GM18858 (cell line): ENCODE measurements around the gene WFIKKN2.
"Not testable (repeated sequence)": the region's sequence is repeated elsewhere in the genome, so short reads cannot be mapped to it uniquely, and the experiment has no call there.

Experiments used
- ATAC-seq: cut with Tn5 transposase; IDR thresholded peaks from one replicate; pipeline ENCODE4 v1.9.1; 2021; ENCODE audit not compliant: unreplicated experiment

WFIKKN2 gene

GRCh38 chr17:50835301-50836234 lies at the start of gene WFIKKN2:
Gene WFIKKN2 (plus strand): TSS chr17:50835586. CDS start chr17:50835938, 352 bp downstream.
- no peak for ATAC-seq

DNA sequence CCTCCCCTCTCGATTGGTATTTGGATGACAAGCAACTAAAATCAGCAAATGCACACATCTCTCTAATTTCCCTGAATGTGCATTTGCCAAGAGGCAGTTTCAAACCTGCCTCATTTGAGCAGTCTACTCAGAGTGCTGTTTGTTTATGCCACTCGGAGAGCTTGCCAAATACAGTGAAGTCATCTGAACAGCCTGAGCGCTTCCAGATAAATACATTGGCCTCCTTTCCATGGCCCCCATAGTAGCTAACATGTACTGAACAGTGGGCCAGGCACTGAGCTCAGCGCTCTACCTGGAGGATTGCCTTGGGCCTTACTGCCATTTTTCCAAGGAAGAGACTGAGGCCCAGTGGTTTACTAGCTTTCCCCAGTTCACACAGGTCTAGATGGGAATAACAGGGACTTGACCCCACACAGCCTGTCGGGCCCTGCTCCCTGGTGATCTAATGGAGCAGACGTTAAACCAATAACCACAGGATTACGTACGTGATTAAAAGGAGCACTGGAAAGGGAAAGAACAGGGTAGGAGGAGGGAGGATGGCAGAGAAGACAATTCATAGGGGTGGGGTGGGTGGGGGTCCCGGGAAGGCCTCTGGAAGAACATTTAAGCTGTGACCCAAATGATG lies 49.3 kb upstream of the WFIKKN2 start:
- no peak for ATAC-seq

GRCh38 chr17:50787106-50787505 lies 48.3 kb upstream of the WFIKKN2 start:
- no peak for ATAC-seq

- ATAC-seq = no peak
Observed at GRCh38 chr17:50790618-50791017, 44.8 kb upstream of the WFIKKN2 start.

DNA sequence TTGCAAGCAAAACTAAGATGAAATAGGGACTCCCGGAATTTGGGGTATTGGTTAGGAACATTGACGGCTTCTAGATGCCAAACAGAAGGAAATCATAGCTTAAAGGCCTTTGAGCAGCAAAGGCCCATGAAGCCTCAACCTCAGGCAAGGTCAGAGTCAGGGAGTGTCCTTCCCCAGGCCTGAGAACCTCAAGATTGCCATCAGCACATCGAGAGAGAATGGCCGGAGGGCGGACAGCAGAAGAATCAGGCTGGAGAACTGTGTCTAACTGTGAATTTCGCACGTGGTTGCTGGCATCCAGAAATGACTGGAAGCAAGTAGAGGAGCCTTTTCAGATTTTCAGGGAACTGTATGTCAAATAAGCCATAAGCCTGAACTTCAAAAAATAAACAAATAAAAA lies 43.3 kb upstream of the WFIKKN2 start:
- no peak for ATAC-seq

DNA sequence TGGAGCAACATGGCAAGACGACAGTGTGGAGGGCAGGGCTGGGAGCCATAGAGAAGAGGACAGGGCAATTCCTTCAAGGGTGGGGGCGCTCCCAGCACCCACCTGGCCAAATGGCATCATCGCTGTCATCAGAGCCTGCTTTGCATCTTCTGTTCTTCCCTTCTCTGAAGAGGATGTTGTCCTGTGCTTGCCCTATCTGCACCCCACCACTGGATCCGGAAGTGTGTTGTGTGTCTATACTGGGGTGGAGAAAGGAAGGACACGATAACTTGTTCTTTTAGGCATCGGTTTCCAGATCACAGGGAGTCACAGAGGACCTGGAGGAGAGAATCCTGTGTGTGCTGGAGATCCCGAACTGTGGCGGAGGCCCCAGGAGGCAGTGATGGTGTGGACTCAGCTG lies 42.4 kb upstream of the WFIKKN2 start:
- no peak for ATAC-seq

- ATAC-seq = no peak
Observed at GRCh38 chr17:50794361-50794760, 41.0 kb upstream of the WFIKKN2 start.

DNA sequence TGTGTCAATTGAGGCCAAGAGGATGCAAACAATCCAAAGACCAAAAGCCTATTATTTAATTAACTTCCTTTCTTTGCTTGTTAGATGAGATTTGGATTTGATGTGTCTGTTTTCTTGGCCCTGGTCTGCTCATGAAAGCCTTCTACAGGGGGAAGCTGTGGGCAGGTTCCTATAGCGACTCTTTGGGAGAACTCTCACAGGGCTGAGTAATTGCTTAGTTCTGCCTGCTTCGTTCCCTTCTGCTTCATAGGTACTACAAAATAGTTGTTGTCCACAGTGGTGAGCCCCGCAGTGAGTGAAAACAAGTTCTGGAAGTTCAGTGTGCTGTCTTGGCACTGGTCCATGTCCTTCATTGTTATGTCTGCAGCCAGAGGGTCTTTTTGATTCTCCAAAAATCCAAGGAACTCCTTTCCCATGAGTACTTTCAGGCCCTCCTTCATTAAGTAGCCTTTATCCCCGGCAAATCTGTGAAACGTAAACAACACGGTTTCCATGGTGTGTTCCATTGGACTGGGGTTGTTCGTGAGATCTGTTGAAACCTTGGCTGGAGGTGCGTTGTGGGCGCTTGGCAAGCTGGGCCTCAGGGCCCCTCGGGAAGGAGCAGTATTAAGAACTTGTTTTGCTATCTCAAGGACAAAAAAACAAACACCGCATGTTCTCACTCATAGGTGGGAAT lies 38.1 kb upstream of the WFIKKN2 start:
- no peak for ATAC-seq

DNA sequence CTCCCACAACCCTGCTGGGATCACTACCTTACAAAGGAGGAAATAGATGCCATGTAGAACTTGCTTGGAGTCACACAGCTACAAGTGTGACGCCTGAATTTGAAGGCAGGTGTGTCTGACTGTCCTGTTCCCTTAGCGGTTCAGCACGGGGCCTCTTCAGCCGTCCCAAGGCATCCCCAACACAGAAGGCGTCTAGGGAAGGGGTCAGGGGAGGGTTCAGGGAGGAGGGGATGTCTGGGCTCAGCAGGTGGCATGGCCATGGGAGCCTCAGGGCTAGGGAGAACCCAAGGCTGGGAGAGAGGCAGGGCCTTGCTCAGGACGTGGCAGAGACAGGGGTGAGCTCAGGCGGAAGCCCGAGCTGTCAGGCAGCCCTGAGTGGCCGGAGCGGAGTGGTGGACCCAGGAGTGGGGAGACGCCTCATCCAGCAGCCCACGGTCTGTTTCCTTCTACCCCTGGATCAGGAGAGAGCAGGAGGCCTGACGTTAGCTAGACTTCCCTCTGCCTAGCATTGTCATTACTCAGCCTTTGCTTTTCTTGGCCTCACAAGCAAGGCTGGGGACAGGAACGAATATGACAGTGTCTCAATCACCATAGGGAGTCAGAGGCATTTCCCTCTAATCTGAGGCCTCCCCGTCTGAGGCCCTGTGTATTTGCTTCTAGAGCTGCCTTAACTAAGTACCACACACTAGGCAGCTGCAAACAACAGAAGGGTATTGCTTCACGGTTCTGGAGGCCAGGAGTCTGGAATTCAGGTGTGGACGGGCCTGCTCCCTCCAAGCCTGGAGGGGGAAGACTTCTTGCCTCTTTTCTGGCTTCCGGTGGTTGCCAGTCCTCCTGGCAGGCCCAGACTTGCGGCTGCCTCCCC lies 36.7 kb upstream of the WFIKKN2 start:
- no peak for ATAC-seq

DNA sequence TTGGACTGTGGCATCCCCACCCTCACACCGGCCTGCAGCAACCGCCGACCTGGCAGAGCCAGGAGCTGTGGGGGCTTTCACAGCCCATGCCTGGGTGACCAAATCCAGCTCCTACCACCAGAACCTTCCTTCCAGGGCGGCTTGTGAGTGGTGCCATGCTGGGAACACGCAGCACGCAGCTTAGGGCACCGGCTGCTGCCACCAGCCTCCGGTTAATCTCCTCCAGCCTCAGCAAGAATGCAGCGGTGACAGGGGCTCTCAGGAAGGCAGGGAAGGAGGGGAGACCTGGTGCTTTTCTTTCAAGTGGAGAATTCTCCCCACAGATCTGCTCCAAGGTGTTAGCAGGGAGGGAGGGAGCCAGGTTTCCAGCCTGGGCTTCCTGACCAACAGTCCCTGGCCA lies 35.8 kb upstream of the WFIKKN2 start:
- no peak for ATAC-seq

DNA sequence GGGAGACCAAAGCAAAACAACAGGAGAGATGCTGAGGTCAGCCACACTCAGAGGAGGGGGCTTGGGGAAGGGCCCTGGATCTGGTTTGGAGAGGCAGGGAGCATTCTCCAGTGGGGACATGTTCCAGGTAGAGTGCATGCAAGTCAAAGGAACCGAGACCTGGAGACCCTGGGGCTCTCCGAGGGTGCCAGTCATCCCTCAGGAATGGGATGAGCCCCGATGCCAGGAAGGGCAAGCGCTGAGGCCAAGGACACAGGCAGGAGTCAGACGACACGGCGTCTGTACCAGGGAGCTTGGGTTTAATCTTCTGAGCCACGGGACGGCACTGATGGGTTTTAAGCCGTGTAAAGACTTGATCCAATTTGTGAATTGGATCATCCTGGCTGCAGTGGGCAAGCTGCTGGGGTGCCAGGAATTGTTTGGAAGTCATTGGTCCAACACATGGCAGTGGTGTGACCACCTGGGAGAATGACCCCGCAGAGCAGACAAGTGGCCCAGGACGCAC lies 35.1 kb upstream of the WFIKKN2 start:
- no peak for ATAC-seq

DNA sequence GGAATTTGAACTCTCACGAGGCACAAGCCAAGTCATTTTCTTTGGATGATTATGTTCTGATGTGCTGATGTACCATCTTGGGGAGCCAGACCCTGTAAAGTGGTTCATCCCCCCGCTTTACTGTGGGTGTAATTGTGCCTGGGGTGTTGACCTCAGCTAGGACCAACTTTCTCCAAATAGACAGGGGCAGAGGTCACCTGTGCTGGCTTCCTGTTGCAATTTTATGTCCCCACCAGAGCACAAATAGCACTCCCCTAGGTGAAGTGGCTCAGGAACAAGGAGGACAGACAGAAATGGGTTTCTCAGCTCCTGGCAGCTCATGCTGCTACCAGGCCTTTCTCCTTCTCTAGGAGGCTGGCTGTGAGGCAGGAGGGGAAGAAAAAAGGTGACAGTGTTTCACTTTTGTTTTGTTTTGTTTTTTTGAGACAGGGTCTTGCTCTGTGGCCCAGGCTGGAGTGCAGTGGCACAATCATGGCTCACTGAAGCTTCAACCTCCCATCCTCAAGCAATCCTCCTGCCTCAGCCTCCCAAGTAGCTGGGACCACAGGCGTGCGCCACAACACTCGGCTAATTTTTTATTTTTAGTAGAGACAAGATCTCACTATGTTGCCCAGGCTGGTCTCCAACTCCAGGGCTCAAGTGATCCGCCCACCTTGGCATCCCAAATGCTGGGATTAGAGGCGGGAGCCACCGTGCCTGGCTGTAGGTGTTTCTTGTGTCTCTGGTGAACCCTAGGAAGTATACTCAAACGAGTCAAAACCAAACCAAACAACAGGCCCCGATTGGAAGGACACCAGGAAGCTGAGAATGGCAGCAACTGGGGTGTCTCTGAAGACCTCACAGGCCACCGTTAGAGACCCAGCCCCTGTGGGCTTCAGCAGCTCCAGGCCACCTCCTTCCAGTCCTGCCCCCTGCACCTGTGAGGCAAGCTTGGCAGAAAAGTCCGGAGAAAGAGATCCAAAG lies 32.5 kb upstream of the WFIKKN2 start:
- ATAC-seq = no peak

DNA sequence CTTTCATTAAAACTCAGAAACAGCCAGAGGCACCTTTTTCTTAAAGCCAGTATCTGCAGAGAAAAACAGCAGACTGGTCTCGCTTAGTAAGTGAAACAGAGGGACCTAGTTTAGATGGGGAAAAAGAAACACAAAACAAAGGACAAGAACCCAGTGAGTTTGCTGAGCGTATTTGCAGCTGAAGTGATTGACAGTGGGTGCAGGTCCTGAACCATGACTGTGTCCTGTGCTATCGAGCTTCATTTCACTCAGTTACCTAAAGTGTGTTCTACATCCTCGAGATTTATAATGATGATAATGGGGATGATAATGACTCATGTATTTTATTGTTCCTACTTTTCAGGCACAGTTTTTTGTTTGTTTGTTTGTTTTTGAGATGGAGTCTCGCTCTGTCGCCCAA lies 31.7 kb upstream of the WFIKKN2 start:
- no peak for ATAC-seq

GRCh38 chr17:50804749-50805475 lies 30.5 kb upstream of the WFIKKN2 start:
- not testable (repeated sequence) for ATAC-seq

- ATAC-seq = no peak
Observed at GRCh38 chr17:50805486-50805885, 29.9 kb upstream of the WFIKKN2 start.

DNA sequence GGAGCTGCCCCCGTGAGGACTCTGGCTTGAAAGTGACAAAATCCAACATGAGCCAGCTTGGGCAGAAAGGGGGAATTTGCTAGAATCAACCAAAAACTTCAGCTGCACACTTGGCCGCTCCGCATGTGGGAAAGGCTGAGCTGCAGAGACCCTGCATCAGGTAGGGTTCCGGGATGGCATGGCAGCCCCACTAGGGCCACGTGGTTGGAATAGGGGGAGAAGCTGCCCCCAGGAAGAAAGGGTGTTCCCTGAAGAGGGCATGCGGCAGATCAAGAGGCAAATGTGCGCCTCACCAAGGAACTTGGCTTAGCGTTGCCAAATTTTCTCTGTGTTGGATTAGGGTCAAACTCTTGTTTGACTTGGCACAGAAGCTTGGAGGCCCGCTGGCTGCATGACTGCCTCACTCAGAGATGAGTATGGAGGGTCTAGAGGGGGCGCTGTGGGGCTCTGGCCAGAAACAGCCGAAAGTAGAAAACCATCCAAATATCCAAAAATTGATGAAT lies 29.2 kb upstream of the WFIKKN2 start:
- ATAC-seq = no peak

DNA sequence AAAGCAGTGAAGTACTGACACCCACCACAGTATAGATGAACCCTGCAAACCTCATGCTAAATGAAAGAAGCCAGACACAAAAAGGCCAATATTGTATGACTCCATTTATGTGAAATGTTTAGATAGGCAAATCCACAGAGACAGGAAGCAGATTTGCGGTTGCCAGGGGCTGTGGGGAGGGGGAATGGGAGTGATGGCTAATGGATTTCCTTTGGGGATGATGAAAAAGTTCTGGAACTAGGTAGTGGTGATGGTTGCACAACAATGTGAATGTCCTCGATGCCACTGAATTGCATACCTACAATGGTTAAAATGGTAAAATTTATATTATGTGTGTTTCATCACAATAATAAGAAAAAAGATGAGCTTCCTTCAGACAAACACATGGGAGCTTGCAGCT lies 28.4 kb upstream of the WFIKKN2 start:
- ATAC-seq = no peak

- ATAC-seq = no peak
Observed at GRCh38 chr17:50807675-50808074, 27.7 kb upstream of the WFIKKN2 start.

DNA sequence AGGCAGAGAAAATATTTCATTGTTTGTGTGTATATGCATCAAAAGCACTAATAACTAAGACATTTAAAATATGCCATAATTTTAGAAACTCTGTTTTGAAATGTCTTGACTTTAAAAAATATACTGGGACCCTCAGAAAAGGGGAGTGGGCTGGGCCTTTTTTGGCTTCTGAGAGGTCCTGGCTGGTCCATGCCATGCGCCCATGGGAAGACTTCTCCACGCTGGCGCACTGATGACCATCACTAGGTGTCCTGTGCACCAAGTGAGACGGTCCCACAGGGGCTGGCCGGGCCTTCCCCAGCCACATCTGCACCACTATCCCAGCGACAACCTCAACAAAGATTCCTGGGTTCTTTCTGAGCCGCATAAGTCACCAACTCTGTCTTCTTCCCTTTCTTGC lies 27.0 kb upstream of the WFIKKN2 start:
- ATAC-seq = no peak
